Panc1 (cell line): ENCODE data around the gene CTTNBP2. TPM values are rescaled to one million over a fixed set of nuclear protein-coding genes. Genes with fewer than 3 reads are reported as not detected.

Experiments used
- ATAC-seq: fragments of 200-7000 bp; cut with Tn5 transposase; 2 replicates; pipeline ENCODE4 v1.9.1; 2020; ENCODE audit warnings: mild to moderate bottlenecking, moderate library complexity
- BruUV-seq: library from RNA; stranded (reverse); fragments of 400-500 nt; replicated peaks from 2 replicates; lab custom pipeline; 2021; lab: Mats Ljungman, UMichigan
- CTCF ChIA-PET: fragments of 300-600 bp; sonication (Branson Sonifier 250); formaldehyde crosslinking; loops from one replicate; lab custom pipeline; 2022; ENCODE audit warnings: antibody characterized with exemption; lab: Charles Lee
- POLR2A ChIA-PET: fragments of 300-600 bp; sonication (Branson Sonifier 250); formaldehyde crosslinking; loops from one replicate; lab custom pipeline; 2022; ENCODE audit warnings: antibody characterized with exemption; lab: Charles Lee
- DNase-seq: peaks from one replicate; pipeline ENCODE4 v3.0.0-alpha.2; 2010; ENCODE audit warnings: low read depth, low spot score
- H3K27ac ChIP-seq: 2 replicates; pipeline ENCODE4 v1.5.1; 2011; ENCODE audit warnings: mild to moderate bottlenecking, low read length, inconsistent platforms
- H3K27me3 ChIP-seq: fragments of 200-500 bp; sonication (Bioruptor generic); 2 replicates; pipeline ENCODE4 v1.6.0; 2014; ENCODE audit warnings: low read length, inconsistent platforms; ENCODE audit not compliant: control insufficient read depth, insufficient read depth
- H3K36me3 ChIP-seq: fragments of 200-500 bp; sonication (Bioruptor generic); 2 replicates; pipeline ENCODE4 v1.5.1; 2014; ENCODE audit warnings: inconsistent platforms, mild to moderate bottlenecking, low read length, moderate library complexity; ENCODE audit not compliant: control insufficient read depth, insufficient read depth
- H3K4me1 ChIP-seq: 2 replicates; pipeline ENCODE4 v1.5.1; 2011; ENCODE audit warnings: inconsistent platforms, mild to moderate bottlenecking, low read length, moderate library complexity; ENCODE audit not compliant: control insufficient read depth, insufficient read depth
- H3K4me3 ChIP-seq, 2 experiments: 2 replicates each; pipeline ENCODE4 v1.5.1; 2011 to 2012; ENCODE audit warnings: low read depth in 2 of 2, low read length in 2 of 2, mild to moderate bottlenecking in 2 of 2, inconsistent platforms in 1 of 2, moderate library complexity in 1 of 2
- H3K9me3 ChIP-seq: fragments of 200-500 bp; sonication (Bioruptor generic); 2 replicates; pipeline ENCODE4 v1.5.1; 2014; ENCODE audit warnings: low read depth, mild to moderate bottlenecking, inconsistent platforms, low read length, moderate library complexity; ENCODE audit not compliant: control insufficient read depth, insufficient read depth
- CTCF ChIP-seq: fragments of 450-650 bp; IDR thresholded peaks from 2 replicates; pipeline ENCODE4 v1.5.1; 2017; ENCODE audit warnings: mild to moderate bottlenecking
- POLR2AphosphoS5 ChIP-seq: IDR thresholded peaks from 2 replicates; pipeline ENCODE4 v1.6.1; 2012; ENCODE audit warnings: mild to moderate bottlenecking, low read depth, low read length, moderate library complexity
- REST ChIP-seq, 2 experiments: IDR thresholded peaks; 2 replicates each; pipeline ENCODE4 v1.6.1; 2011 to 2012; ENCODE audit warnings: low read depth in 2 of 2, control low read depth in 1 of 2, low read length in 1 of 2, mild to moderate bottlenecking in 1 of 2, moderate library complexity in 1 of 2; ENCODE audit not compliant: insufficient read depth in 1 of 2
- SIN3A ChIP-seq: IDR thresholded peaks from 2 replicates; pipeline ENCODE4 v1.6.1; 2012; ENCODE audit warnings: low read depth, mild to moderate bottlenecking, low read length, moderate library complexity, borderline replicate concordance; ENCODE audit not compliant: insufficient read depth
- TCF7L2 ChIP-seq: IDR thresholded peaks from 2 replicates; pipeline ENCODE4 v1.6.1; 2011; ENCODE audit warnings: mild to moderate bottlenecking, low read depth, low read length, inconsistent platforms
- in situ Hi-C: cut with HindIII; loops from 2 replicates; pipeline ENCODE4 v1.10.0; 2016; ENCODE audit warnings: low sequenced_read_pairs, low pct_unique_long_range_greater_than_20kb
- intact Hi-C: fragments of 100-400 bp; cut with micrococcal nuclease; formaldehyde crosslinking; loops from one replicate; pipeline ENCODE4 v1.10.0; 2022; ENCODE audit not compliant: unreplicated experiment
- total RNA-seq: library from RNA; stranded (reverse); gene quantifications from one replicate; pipeline ENCODE4 v1.2.1, GENCODE V29; 2021; ENCODE audit not compliant: unreplicated experiment

CTTNBP2 gene
- total RNA-seq, 1 experiment from 2014 or later = 1.0 TPM

- Histone ChIP-seq H3K4me3 (no peak overlapping the region), H3K27ac (no peak overlapping the region), H3K36me3 (no peaks in the 10 kb centered on the region), H3K9me3 (no peaks in the 10 kb centered on the region), H3K4me1 (no peaks in the 10 kb centered on the region), H3K27me3 (no peaks in the 10 kb centered on the region)
- POLR2A ChIA-PET = no interaction called here
- CTCF ChIA-PET = no interaction called here
- no peak for TF ChIP-seq POLR2AphosphoS5
- no peak for TF ChIP-seq CTCF
- TF ChIP-seq SIN3A = no peak
- no peak for TF ChIP-seq TCF7L2
- TF ChIP-seq REST (IDR thresholded peaks at IDR 0.05; ENCODE audit: insufficient read depth in 1 of 2, low read depth in 2 of 2, low read length in 1 of 2) = no peak
- ATAC-seq (no peak), DNase-seq (no peak)
- BruUV-seq = no TSS peak
- intact Hi-C loops (no loop called here), in situ Hi-C loops (no loop called here)
These were observed 69.8 kb downstream of the CTTNBP2 start for GRCh38 chr7:117803476-117803875.

GRCh38 chr7:117802660-117803059, 70.6 kb downstream of the CTTNBP2 start:
- Histone ChIP-seq H3K9me3 (no peaks in the 10 kb centered on the region), H3K4me1 (no peaks in the 10 kb centered on the region), H3K4me3 (no peak overlapping the region), H3K27ac (no peak overlapping the region), H3K36me3 (no peaks in the 10 kb centered on the region), H3K27me3 (no peaks in the 10 kb centered on the region)
- DNase-seq (no peak), ATAC-seq (no peak)
- POLR2A ChIA-PET = no interaction called here
- no peak for TF ChIP-seq TCF7L2
- no peak for TF ChIP-seq POLR2AphosphoS5
- TF ChIP-seq CTCF = no peak
- no peak for TF ChIP-seq REST (IDR thresholded peaks at IDR 0.05; ENCODE audit: insufficient read depth in 1 of 2, low read depth in 2 of 2, low read length in 1 of 2)
- no peak for TF ChIP-seq SIN3A
- in situ Hi-C loops = no loop called here
- CTCF ChIA-PET = no interaction called here
- intact Hi-C loops = no loop called here
- no TSS peak for BruUV-seq
